Measurements from ENCODE around the gene HIVEP3.
A peak's percentile ranks its signal among the peaks of the same experiment; 100 is the strongest.

The HIVEP3 gene

DNA sequence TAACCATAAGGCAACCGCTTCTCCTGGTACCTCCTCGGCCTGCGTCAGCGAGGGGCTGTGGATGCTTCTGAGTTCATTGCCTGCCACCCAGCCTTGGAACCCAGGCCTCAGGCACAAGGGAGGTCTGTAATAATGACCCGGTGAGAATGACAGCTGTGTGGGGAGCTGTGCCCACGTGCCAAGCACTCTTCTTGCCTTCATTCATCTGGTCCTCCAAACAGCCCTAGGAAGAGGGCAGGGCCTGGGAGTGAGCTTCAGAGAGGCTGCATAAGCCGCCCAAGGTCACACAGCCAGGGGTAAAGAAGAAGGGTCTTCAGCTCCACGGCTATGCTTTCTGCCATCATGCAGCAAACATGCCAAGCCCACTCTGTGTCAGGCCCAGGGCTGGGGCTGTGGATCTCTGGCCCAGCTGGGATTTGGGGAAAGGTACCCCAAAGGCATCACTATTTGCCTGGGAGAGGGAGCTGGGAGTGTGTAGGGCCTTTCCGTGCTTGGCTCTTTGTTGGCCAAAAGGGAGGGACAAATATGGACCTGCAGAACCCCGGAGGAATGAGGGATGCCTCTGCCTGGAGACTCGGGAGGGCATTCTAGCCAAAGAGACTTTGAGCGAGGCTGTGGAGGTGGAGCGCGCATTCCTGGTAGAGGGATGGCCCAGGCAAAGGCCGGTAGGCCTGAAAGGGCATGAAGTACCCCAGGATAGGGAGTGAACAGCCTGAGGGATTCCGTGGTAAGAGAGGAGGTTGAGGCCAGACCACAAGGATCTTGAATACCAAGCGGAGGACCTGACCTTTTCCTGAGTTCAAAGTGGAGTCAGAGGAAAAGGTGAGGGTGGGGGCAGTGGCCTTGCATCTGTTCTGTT, 424.1 kb downstream of the HIVEP3 start:
- Mint-ChIP-seq H3K27ac (peak overlapping the region in 2 of 3 experiments; percentile 66 to 88), H3K4me3 (peak overlapping the region in 2 of 3 experiments; percentile 6 to 59), H3K27me3 (ENCODE audit: low read depth) (peaks cover 14% of the 10 kb centered on the region), H3K9me3 (no peaks in the 10 kb centered on the region), H3K4me1 (peaks cover 51% of the 10 kb centered on the region), H3K36me3 (ENCODE audit: low read depth) (no peaks in the 10 kb centered on the region)
- TF ChIP-seq, protein P1, sequence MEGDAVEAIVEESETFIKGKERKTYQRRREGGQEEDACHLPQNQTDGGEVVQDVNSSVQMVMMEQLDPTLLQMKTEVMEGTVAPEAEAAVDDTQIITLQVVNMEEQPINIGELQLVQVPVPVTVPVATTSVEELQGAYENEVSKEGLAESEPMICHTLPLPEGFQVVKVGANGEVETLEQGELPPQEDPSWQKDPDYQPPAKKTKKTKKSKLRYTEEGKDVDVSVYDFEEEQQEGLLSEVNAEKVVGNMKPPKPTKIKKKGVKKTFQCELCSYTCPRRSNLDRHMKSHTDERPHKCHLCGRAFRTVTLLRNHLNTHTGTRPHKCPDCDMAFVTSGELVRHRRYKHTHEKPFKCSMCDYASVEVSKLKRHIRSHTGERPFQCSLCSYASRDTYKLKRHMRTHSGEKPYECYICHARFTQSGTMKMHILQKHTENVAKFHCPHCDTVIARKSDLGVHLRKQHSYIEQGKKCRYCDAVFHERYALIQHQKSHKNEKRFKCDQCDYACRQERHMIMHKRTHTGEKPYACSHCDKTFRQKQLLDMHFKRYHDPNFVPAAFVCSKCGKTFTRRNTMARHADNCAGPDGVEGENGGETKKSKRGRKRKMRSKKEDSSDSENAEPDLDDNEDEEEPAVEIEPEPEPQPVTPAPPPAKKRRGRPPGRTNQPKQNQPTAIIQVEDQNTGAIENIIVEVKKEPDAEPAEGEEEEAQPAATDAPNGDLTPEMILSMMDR (IDR thresholded peaks at IDR 0.05; ENCODE audit: unreplicated experiment in 3 of 3), result no peak

DNA sequence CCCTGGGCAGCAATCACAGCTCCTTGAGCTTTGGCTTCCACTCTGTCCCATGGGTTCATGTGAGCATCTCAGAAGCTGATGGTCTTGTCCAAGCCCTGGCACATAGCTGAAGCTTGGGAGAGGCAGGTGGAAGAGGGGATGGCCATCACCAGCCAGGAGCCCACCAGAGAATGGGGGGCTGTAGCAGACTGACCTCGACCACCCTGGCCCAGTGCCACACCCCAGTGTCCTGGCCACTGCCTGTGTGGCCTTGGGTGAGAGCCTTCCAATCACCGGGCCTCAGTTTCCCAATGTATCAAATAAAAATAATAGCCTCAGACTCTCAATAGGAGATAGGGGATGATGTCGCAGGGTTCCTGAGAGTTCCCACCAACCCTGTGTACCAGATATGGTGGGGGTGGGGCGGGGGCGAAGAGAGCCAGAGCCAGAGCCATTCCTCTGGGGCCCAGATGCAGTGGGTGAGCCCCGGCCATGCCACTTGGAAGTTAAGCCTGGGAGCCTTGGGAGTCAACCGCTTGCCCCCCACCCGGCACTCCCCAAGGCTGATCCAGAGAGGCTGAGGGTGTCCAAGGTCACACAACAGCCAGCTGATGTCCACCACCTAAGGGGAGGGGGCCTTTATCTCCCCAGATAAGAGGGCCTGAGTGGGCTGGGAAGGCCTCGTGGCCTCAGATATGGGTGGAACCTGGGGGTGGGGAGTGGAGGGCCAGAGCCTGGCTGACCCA, 424.9 kb downstream of the HIVEP3 start:
- Mint-ChIP-seq H3K4me3 (no peak overlapping the region), H3K27ac (no peak overlapping the region), H3K4me1 (peaks cover 54% of the 10 kb centered on the region), H3K9me3 (no peaks in the 10 kb centered on the region), H3K27me3 (ENCODE audit: low read depth) (peaks cover 18% of the 10 kb centered on the region), H3K36me3 (ENCODE audit: low read depth) (no peaks in the 10 kb centered on the region)
- TF ChIP-seq, protein P1 (IDR thresholded peaks at IDR 0.05; ENCODE audit: unreplicated experiment in 3 of 3), result no peak

DNA sequence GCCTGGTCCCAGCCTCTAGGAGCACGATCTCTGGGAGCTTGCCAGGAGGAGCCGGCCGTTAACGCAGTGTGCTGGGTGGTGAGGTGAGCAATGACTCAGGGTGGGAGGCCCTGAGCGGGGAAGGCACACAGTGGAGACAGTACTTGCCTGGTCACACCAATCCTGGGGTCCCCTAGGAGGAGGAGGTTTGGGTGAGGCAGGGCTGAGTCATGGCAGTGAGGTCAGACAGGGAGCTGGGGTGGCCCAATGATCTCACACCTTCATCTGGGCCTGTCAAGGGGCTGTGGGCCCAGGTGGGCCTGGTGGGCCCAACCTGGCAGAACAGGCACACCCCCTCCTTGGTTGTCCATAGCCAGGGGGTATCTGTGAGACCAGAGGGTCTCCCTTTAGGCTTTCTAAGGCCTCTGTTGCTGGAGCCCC, 425.6 kb downstream of the HIVEP3 start:
- Mint-ChIP-seq H3K27me3 (ENCODE audit: low read depth) (peaks cover 15% of the 10 kb centered on the region), H3K4me3 (no peak overlapping the region), H3K27ac (peak overlapping the region in 1 of 3 experiments; percentile 11), H3K4me1 (peaks cover 54% of the 10 kb centered on the region), H3K36me3 (ENCODE audit: low read depth) (no peaks in the 10 kb centered on the region), H3K9me3 (no peaks in the 10 kb centered on the region)
- TF ChIP-seq, protein P1 (IDR thresholded peaks at IDR 0.05; ENCODE audit: unreplicated experiment in 3 of 3), result no peak

DNA sequence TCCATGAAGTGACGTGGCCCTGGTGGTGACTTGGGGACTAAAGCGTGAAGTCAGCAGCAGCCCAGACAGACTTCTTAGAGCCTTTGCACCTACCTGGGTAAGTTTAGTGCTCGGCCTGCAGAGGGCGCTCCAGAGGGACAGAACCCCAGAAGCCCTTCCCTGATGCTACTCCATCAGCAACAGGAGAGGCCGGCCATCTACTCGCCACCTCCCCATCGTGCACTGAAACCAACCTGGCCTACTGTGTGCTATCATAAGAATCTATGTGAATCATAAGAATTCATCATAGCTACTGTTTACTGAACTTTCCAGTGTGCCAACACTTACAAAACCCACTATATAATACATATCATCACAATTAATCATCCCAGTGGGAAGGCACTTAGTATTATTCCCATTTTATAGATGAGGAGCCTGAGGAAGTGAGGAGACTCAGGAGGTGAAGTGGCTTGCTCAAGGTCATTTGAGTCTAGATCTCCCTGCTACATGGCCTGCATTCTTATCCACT, 426.3 kb downstream of the HIVEP3 start:
- Mint-ChIP-seq H3K27me3 (ENCODE audit: low read depth) (peaks cover 14% of the 10 kb centered on the region), H3K4me1 (peaks cover 57% of the 10 kb centered on the region), H3K4me3 (no peak overlapping the region), H3K9me3 (no peaks in the 10 kb centered on the region), H3K27ac (peak overlapping the region in 2 of 3 experiments; percentile 11 to 48), H3K36me3 (ENCODE audit: low read depth) (no peaks in the 10 kb centered on the region)
- TF ChIP-seq, protein P1 (IDR thresholded peaks at IDR 0.05; ENCODE audit: unreplicated experiment in 3 of 3), result peak; percentile 18 to 38 (median 35)

DNA sequence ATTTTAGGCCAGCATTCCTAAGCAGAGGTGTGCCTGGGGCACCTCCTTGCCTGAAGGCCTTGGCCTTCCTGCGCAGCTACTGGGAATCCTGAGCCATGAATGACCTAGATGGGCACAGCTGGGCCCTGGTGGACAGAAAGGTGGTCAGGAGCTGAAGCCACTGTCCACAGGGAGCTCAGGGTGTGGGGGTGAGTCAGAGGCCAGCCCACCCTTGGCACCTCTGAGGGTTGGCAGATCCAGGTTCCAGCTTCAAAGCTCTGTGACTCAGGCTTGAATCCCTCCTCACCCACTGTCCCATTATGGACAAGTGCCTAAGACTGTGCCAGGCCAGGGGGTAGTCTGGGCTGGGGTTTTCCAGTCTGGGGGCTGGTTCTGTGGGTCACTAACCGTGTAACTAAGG, 427.8 kb downstream of the HIVEP3 start:
- Mint-ChIP-seq H3K4me3 (no peak overlapping the region), H3K9me3 (no peaks in the 10 kb centered on the region), H3K27me3 (ENCODE audit: low read depth) (peaks cover 14% of the 10 kb centered on the region), H3K4me1 (peaks cover 67% of the 10 kb centered on the region), H3K36me3 (ENCODE audit: low read depth) (no peaks in the 10 kb centered on the region), H3K27ac (peak overlapping the region in 1 of 3 experiments; percentile 43)
- TF ChIP-seq, protein P1 (IDR thresholded peaks at IDR 0.05; ENCODE audit: unreplicated experiment in 3 of 3), result no peak

All from nephron (organoid).